ENCODE measurements around the gene SNTG2. TPM values are rescaled to one million over a fixed set of nuclear protein-coding genes. Genes with fewer than 3 reads are reported as not detected.

Gene SNTG2
- polyA plus RNA-seq, 1 experiment = 0.31 TPM

GRCh38 chr2:1016500-1016899, 65.9 kb downstream of the SNTG2 start:
- Histone ChIP-seq H3K36me3 (ENCODE audit: control insufficient read depth, insufficient read depth, low read length) (no peaks in the 10 kb centered on the region), H3K4me3 (ENCODE audit: low read depth, low read length) (no peak overlapping the region), H3K27me3 (ENCODE audit: control insufficient read depth, insufficient read depth, low read length) (no peaks in the 10 kb centered on the region)
- no peak for TF ChIP-seq CTCF (IDR thresholded peaks at IDR 0.05; ENCODE audit: insufficient read depth, low read depth, low read length)
- ChIA-PET CTCF (interaction anchor here (0.6 to 1.0 kb wide), 2 partner anchors 123 to 380 kb away, joined by 3 read pairs; no protein-coding TSS in a partner anchor), POLR2A (no interaction called here)
- no peak for DNase-seq (ENCODE audit: low read depth)

GRCh38 chr2:1017827-1018226, 67.2 kb downstream of the SNTG2 start:
- DNase-seq (ENCODE audit: low read depth) = no peak
- POLR2A ChIA-PET = no interaction called here
- H3K27me3 ChIP-seq (ENCODE audit: control insufficient read depth, insufficient read depth, low read length) = no peaks in the 10 kb centered on the region
- CTCF ChIA-PET = no interaction called here
- no peak overlapping the region for H3K4me3 ChIP-seq (ENCODE audit: low read depth, low read length)
- H3K36me3 ChIP-seq (ENCODE audit: control insufficient read depth, insufficient read depth, low read length) = no peaks in the 10 kb centered on the region
- no peak for TF ChIP-seq CTCF (IDR thresholded peaks at IDR 0.05; ENCODE audit: insufficient read depth, low read depth, low read length)

GRCh38 chr2:1020206-1020605, 69.6 kb downstream of the SNTG2 start:
- TF ChIP-seq CTCF (IDR thresholded peaks at IDR 0.05; ENCODE audit: insufficient read depth, low read depth, low read length) = no peak
- no peak overlapping the region for H3K4me3 ChIP-seq (ENCODE audit: low read depth, low read length)
- no peak for DNase-seq (ENCODE audit: low read depth)
- CTCF ChIA-PET = interaction anchor here (1.9 kb wide), 1 partner anchor 10 kb away, joined by 8 read pairs; no protein-coding TSS in a partner anchor
- POLR2A ChIA-PET = no interaction called here
- H3K36me3 ChIP-seq (ENCODE audit: control insufficient read depth, insufficient read depth, low read length) = no peaks in the 10 kb centered on the region
- H3K27me3 ChIP-seq (ENCODE audit: control insufficient read depth, insufficient read depth, low read length) = no peaks in the 10 kb centered on the region

- no peaks in the 10 kb centered on the region for H3K36me3 ChIP-seq (ENCODE audit: control insufficient read depth, insufficient read depth, low read length)
- CTCF ChIA-PET = no interaction called here
- no peaks in the 10 kb centered on the region for H3K27me3 ChIP-seq (ENCODE audit: control insufficient read depth, insufficient read depth, low read length)
- no peak for TF ChIP-seq CTCF (IDR thresholded peaks at IDR 0.05; ENCODE audit: insufficient read depth, low read depth, low read length)
- DNase-seq (ENCODE audit: low read depth) = no peak
- POLR2A ChIA-PET = no interaction called here
- no peak overlapping the region for H3K4me3 ChIP-seq (ENCODE audit: low read depth, low read length)
Observed at GRCh38 chr2:1022178-1022577, 71.5 kb downstream of the SNTG2 start.

- no peak for TF ChIP-seq CTCF (IDR thresholded peaks at IDR 0.05; ENCODE audit: insufficient read depth, low read depth, low read length)
- POLR2A ChIA-PET = no interaction called here
- no peak for DNase-seq (ENCODE audit: low read depth)
Observed at GRCh38 chr2:1024981-1025380, 74.3 kb downstream of the SNTG2 start.

More at GRCh38 chr2:1024981-1025380, 74.3 kb downstream of the SNTG2 start:
- Histone ChIP-seq H3K4me3 (ENCODE audit: low read depth, low read length) (no peak overlapping the region), H3K36me3 (ENCODE audit: control insufficient read depth, insufficient read depth, low read length) (no peaks in the 10 kb centered on the region), H3K27me3 (ENCODE audit: control insufficient read depth, insufficient read depth, low read length) (no peaks in the 10 kb centered on the region)
- CTCF ChIA-PET = no interaction called here

All from BJ (cell line).